22Rv1 (cell line): Measurements from ENCODE around the gene LIMA1.
"Not testable (repeated sequence)": the region's sequence is repeated elsewhere in the genome, so short reads cannot be mapped to it uniquely, and the experiment has no call there.

Experiments
- H3K27ac ChIP-seq: fragments of 450-650 bp; 2 replicates; pipeline ENCODE4 v1.5.1; 2017
- CTCF ChIP-seq: fragments of 450-650 bp; IDR thresholded peaks from 2 replicates; pipeline ENCODE4 v1.5.1; 2017; ENCODE audit warnings: mild to moderate bottlenecking
- ZFX ChIP-seq: fragments of 450-650 bp; IDR thresholded peaks from 2 replicates; pipeline ENCODE4 v1.6.1; 2017; ENCODE audit warnings: antibody characterized with exemption, borderline replicate concordance

Gene LIMA1

GRCh38 chr12:50160643-50161042 lies 122.7 kb downstream of the LIMA1 start:
- TF ChIP-seq ZFX, result no peak
- no peak for TF ChIP-seq CTCF
- no peak overlapping the region for H3K27ac ChIP-seq

GRCh38 chr12:50157259-50157658 lies 126.1 kb downstream of the LIMA1 start:
- no peak overlapping the region for H3K27ac ChIP-seq
- TF ChIP-seq CTCF (no peak), ZFX (no peak)

- no peak for TF ChIP-seq CTCF
- TF ChIP-seq ZFX, result no peak
Measured at GRCh38 chr12:50156641-50157040, 126.7 kb downstream of the LIMA1 start.

GRCh38 chr12:50154947-50155346 lies 128.4 kb downstream of the LIMA1 start:
- H3K27ac ChIP-seq, result not testable (repeated sequence)

More at GRCh38 chr12:50156641-50157040, 126.7 kb downstream of the LIMA1 start:
- H3K27ac ChIP-seq, result no peak overlapping the region

GRCh38 chr12:50151047-50151687 lies 132.2 kb downstream of the LIMA1 start:
- TF ChIP-seq ZFX, result no peak
- no peak for TF ChIP-seq CTCF
- no peak overlapping the region for H3K27ac ChIP-seq

GRCh38 chr12:50149311-50149710 lies 134.0 kb downstream of the LIMA1 start:
- H3K27ac ChIP-seq, result no peak overlapping the region
- TF ChIP-seq ZFX (no peak), CTCF (no peak)

- H3K27ac ChIP-seq, result not testable (repeated sequence)
Measured at GRCh38 chr12:50148011-50148410, 135.3 kb downstream of the LIMA1 start.

- H3K27ac ChIP-seq, result no peak overlapping the region
- TF ChIP-seq CTCF, result no peak
- no peak for TF ChIP-seq ZFX
Measured at GRCh38 chr12:50147281-50147680, 136.0 kb downstream of the LIMA1 start.
